Measurements from ENCODE around the gene SCUBE2.

GRCh38 chr11:9126636-9127035 lies 35.2 kb upstream of the SCUBE2 start:
- TF ChIP-seq CTCF (IDR thresholded peaks at IDR 0.05) (no peak), EZH2 (IDR thresholded peaks at IDR 0.05; ENCODE audit: borderline replicate concordance, insufficient read depth, low read depth, low read length, poor library complexity, severe bottlenecking) (no peak)
